ENCODE results near the gene GPANK1.

- no peak for TF ChIP-seq EZH2 (IDR thresholded peaks at IDR 0.05)
- TF ChIP-seq EZH2phosphoT487 (IDR thresholded peaks at IDR 0.05), result no peak
- no peak for TF ChIP-seq CTCF (IDR thresholded peaks at IDR 0.05)
Measured at GRCh38 chr6:31693535-31693934, 28.7 kb upstream of the GPANK1 start.

Data from neural progenitor cell (in vitro differentiated cells).